ENCODE measurements around the gene MRM2.
A peak's percentile ranks its signal among the peaks of the same experiment; 100 is the strongest.

Gene MRM2

GRCh38 chr7:2264158-2264557, 22.2 kb upstream of the MRM2 start:
- no peak for DNase-seq

GRCh38 chr7:2263176-2263575, 21.2 kb upstream of the MRM2 start:
- DNase-seq = no peak

GRCh38 chr7:2261611-2262010, 19.6 kb upstream of the MRM2 start:
- DNase-seq = peak in 1 of 2 donors; percentile 13

GRCh38 chr7:2260820-2261219, 18.8 kb upstream of the MRM2 start:
- DNase-seq = no peak

- no peak for DNase-seq
Observed at GRCh38 chr7:2259480-2259879, 17.5 kb upstream of the MRM2 start.

- no peak for DNase-seq
Observed at GRCh38 chr7:2258661-2259365, 16.8 kb upstream of the MRM2 start.

GRCh38 chr7:2257651-2258050, 15.6 kb upstream of the MRM2 start:
- DNase-seq = no peak

- DNase-seq = no peak
Observed at GRCh38 chr7:2257046-2257551, 15.1 kb upstream of the MRM2 start.

GRCh38 chr7:2256306-2257045, 14.5 kb upstream of the MRM2 start:
- no peak for DNase-seq

GRCh38 chr7:2255145-2256139, 13.4 kb upstream of the MRM2 start:
- no peak for DNase-seq

GRCh38 chr7:2254429-2255144, 12.6 kb upstream of the MRM2 start:
- no peak for DNase-seq

GRCh38 chr7:2253525-2254244, 11.7 kb upstream of the MRM2 start:
- DNase-seq = no peak

- no peak for DNase-seq
Observed at GRCh38 chr7:2253021-2253420, 11.0 kb upstream of the MRM2 start.

GRCh38 chr7:2251841-2252771, 10.1 kb upstream of the MRM2 start:
- no peak for DNase-seq

GRCh38 chr7:2251381-2251780, 9.4 kb upstream of the MRM2 start:
- no peak for DNase-seq

- DNase-seq = no peak
Observed at GRCh38 chr7:2249744-2250323, 7.8 kb upstream of the MRM2 start.

- DNase-seq = peak; percentile 14 to 58
Observed at GRCh38 chr7:2248984-2249694, 7.1 kb upstream of the MRM2 start.

GRCh38 chr7:2247141-2247995, 5.4 kb upstream of the MRM2 start:
- no peak for DNase-seq

All from bone marrow (tissue), 2 donors.